DMS53 (cell line): Measurements from ENCODE around the gene IL36B.
"Not testable (repeated sequence)": the region's sequence is repeated elsewhere in the genome, so short reads cannot be mapped to it uniquely, and the experiment has no call there.

Source experiments
- DNase-seq: peaks from one replicate; lab custom pipeline; 2025; lab: John Stamatoyannopoulos, UW

The IL36B gene

GRCh38 chr2:113052396-113052917 is at the start of gene IL36B:
Gene IL36B, minus strand, starts transcription at chr2:113052867.
- DNase-seq = no peak

GRCh38 chr2:113102133-113102532 is 49.5 kb upstream of the IL36B start:
- no peak for DNase-seq

- no peak for DNase-seq
Measured at GRCh38 chr2:113098532-113098931, 45.9 kb upstream of the IL36B start.

- no peak for DNase-seq
Measured at GRCh38 chr2:113098041-113098440, 45.4 kb upstream of the IL36B start.

- DNase-seq = not testable (repeated sequence)
Measured at GRCh38 chr2:113096842-113097618, 44.4 kb upstream of the IL36B start.

GRCh38 chr2:113096306-113096705 is 43.6 kb upstream of the IL36B start:
- DNase-seq = not testable (repeated sequence)

GRCh38 chr2:113093613-113093977 is 40.9 kb upstream of the IL36B start:
- no peak for DNase-seq

- DNase-seq = no peak
Measured at GRCh38 chr2:113092864-113093612, 40.4 kb upstream of the IL36B start.

GRCh38 chr2:113091231-113091896 is 38.7 kb upstream of the IL36B start:
- DNase-seq = no peak

- DNase-seq = no peak
Measured at GRCh38 chr2:113089916-113090315, 37.2 kb upstream of the IL36B start.

GRCh38 chr2:113088213-113088992 is 35.7 kb upstream of the IL36B start:
- no peak for DNase-seq

- DNase-seq = no peak
Measured at GRCh38 chr2:113085542-113085941, 32.9 kb upstream of the IL36B start.

- peak; percentile 51 for DNase-seq
Measured at GRCh38 chr2:113084249-113085000, 31.8 kb upstream of the IL36B start.

GRCh38 chr2:113083296-113083695 is 30.6 kb upstream of the IL36B start:
- DNase-seq = no peak

GRCh38 chr2:113081488-113082210 is 29.0 kb upstream of the IL36B start:
- no peak for DNase-seq

GRCh38 chr2:113080134-113080533 is 27.5 kb upstream of the IL36B start:
- peak; percentile 66 for DNase-seq

GRCh38 chr2:113079131-113079530 is 26.5 kb upstream of the IL36B start:
- no peak for DNase-seq

- DNase-seq = peak; percentile 31
Measured at GRCh38 chr2:113078350-113078839, 25.7 kb upstream of the IL36B start.

- DNase-seq = peak; percentile 73
Measured at GRCh38 chr2:113077921-113078320, 25.3 kb upstream of the IL36B start.
